ENCODE data around the gene TMEM243. TPM values are rescaled to one million over a fixed set of nuclear protein-coding genes. Genes with fewer than 3 reads are reported as not detected.

TMEM243 gene
- total RNA-seq, 1 experiment from 2014 or later: 23.5 TPM

- peak; percentile 87 for DNase-seq
- no peak overlapping the region for H3K27ac ChIP-seq (ENCODE audit: insufficient read length, low read depth, low read length)
- H2BK12ac ChIP-seq (ENCODE audit: insufficient read length, low read depth, low read length): no peak overlapping the region
- no peak overlapping the region for H2BK5ac ChIP-seq (ENCODE audit: insufficient read length, low read length)
- Mint-ChIP-seq H3K4me1 (peaks cover 20 to 23% of the 10 kb centered on the region in 2 experiments), H3K9me3 (no peaks in the 10 kb centered on the region), H3K4me3 (peak overlapping the region; percentile 91 to 97), H3K27me3 (ENCODE audit: low read depth) (no peaks in the 10 kb centered on the region), H3K36me3 (ENCODE audit: insufficient read depth in 1 of 3, low read depth in 3 of 3) (peaks cover 0 to 15% (median 15%) of the 10 kb centered on the region in 3 experiments; a peak in 5 of 7 replicates), H3K27ac (peak overlapping the region in 2 of 3 experiments; percentile 82 to 91; a peak in 3 of 7 replicates)
- no peaks in the 10 kb centered on the region for H4K20me1 ChIP-seq (ENCODE audit: control insufficient read depth, insufficient read depth, insufficient read length)
- H3K4me2 ChIP-seq (ENCODE audit: insufficient read depth, insufficient read length, low read length): peak overlapping the region; percentile 96
- H3K27me3 ChIP-seq (ENCODE audit: insufficient read depth, low read length): peaks cover 7% of the 10 kb centered on the region; the same call in 1 of the 2 replicates
- no peak overlapping the region for H4K8ac ChIP-seq (replicated peaks; ENCODE audit: insufficient read length, low read depth, low read length)
- 0 out of 2 replicates have a peak, but pooled peaks cover 2% of the 10 kb centered on the region for H3K4me1 ChIP-seq (ENCODE audit: insufficient read depth, low read length)
- TF ChIP-seq, protein P1, sequence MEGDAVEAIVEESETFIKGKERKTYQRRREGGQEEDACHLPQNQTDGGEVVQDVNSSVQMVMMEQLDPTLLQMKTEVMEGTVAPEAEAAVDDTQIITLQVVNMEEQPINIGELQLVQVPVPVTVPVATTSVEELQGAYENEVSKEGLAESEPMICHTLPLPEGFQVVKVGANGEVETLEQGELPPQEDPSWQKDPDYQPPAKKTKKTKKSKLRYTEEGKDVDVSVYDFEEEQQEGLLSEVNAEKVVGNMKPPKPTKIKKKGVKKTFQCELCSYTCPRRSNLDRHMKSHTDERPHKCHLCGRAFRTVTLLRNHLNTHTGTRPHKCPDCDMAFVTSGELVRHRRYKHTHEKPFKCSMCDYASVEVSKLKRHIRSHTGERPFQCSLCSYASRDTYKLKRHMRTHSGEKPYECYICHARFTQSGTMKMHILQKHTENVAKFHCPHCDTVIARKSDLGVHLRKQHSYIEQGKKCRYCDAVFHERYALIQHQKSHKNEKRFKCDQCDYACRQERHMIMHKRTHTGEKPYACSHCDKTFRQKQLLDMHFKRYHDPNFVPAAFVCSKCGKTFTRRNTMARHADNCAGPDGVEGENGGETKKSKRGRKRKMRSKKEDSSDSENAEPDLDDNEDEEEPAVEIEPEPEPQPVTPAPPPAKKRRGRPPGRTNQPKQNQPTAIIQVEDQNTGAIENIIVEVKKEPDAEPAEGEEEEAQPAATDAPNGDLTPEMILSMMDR (conservative IDR thresholded peaks at IDR 0.05): no peak
- H3K79me1 ChIP-seq (ENCODE audit: insufficient read depth, low read depth, low read length, poor library complexity, severe bottlenecking): no peaks in the 10 kb centered on the region
- no peak overlapping the region for H4K5ac ChIP-seq (ENCODE audit: insufficient read length, low read depth, low read length)
- no peak overlapping the region for H2BK15ac ChIP-seq (ENCODE audit: low read depth, low read length)
- no peak overlapping the region for H3K56ac ChIP-seq (ENCODE audit: insufficient read length, low read depth, low read length)
- H3K14ac ChIP-seq (ENCODE audit: insufficient read depth, low read length): peak overlapping the region; percentile 77
- H2AK5ac ChIP-seq (ENCODE audit: insufficient read length, low read length): no peak overlapping the region
- H4K91ac ChIP-seq (ENCODE audit: insufficient read length, low read depth, low read length): no peak overlapping the region
- H3K18ac ChIP-seq (ENCODE audit: insufficient read length, low read depth, low read length): peak overlapping the region; percentile 65
- H2BK120ac ChIP-seq (ENCODE audit: low read depth, low read length, poor library complexity, severe bottlenecking): no peak overlapping the region
- no CpG with 5 or more reads among the region's 75 CpGs for WGBS (ENCODE audit: extremely low coverage, insufficient read length, low lambda C conversion rate)
- no peak overlapping the region for H3K23ac ChIP-seq (ENCODE audit: insufficient read length, low read depth, low read length)
- no peaks in the 10 kb centered on the region for H3K9me3 ChIP-seq (ENCODE audit: control insufficient read depth, low read depth, low read length)
- H3K9ac ChIP-seq (ENCODE audit: extremely low read depth, insufficient read length, low read length): peak overlapping the region; percentile 81
- H3K23me2 ChIP-seq (ENCODE audit: insufficient read length, low read depth, low read length, poor library complexity, severe bottlenecking): peaks cover 17% of the 10 kb centered on the region
- peak overlapping the region; percentile 80 for H2AFZ ChIP-seq (ENCODE audit: low read length)
- peaks cover 3% of the 10 kb centered on the region; the same call in 1 of the 2 replicates for H3K79me2 ChIP-seq (ENCODE audit: insufficient read depth, low read length)
- H3T11ph ChIP-seq (ENCODE audit: low read length): no peak overlapping the region
- no peak overlapping the region for H2BK20ac ChIP-seq (ENCODE audit: low read depth, low read length, poor library complexity, severe bottlenecking)
- no peak overlapping the region for H3K4ac ChIP-seq (ENCODE audit: low read depth, low read length)
Observed at GRCh38 chr7:87220026-87220733, 648 bp upstream of the TMEM243 start.
